GM19043 (cell line): ENCODE results near the gene PPP1R37.
"Not testable (repeated sequence)": the region's sequence is repeated elsewhere in the genome, so short reads cannot be mapped to it uniquely, and the experiment has no call there.

Source experiments
- ATAC-seq: cut with Tn5 transposase; IDR thresholded peaks from one replicate; pipeline ENCODE4 v1.9.1; 2021; ENCODE audit warnings: low read depth; ENCODE audit not compliant: unreplicated experiment

Gene PPP1R37

DNA sequence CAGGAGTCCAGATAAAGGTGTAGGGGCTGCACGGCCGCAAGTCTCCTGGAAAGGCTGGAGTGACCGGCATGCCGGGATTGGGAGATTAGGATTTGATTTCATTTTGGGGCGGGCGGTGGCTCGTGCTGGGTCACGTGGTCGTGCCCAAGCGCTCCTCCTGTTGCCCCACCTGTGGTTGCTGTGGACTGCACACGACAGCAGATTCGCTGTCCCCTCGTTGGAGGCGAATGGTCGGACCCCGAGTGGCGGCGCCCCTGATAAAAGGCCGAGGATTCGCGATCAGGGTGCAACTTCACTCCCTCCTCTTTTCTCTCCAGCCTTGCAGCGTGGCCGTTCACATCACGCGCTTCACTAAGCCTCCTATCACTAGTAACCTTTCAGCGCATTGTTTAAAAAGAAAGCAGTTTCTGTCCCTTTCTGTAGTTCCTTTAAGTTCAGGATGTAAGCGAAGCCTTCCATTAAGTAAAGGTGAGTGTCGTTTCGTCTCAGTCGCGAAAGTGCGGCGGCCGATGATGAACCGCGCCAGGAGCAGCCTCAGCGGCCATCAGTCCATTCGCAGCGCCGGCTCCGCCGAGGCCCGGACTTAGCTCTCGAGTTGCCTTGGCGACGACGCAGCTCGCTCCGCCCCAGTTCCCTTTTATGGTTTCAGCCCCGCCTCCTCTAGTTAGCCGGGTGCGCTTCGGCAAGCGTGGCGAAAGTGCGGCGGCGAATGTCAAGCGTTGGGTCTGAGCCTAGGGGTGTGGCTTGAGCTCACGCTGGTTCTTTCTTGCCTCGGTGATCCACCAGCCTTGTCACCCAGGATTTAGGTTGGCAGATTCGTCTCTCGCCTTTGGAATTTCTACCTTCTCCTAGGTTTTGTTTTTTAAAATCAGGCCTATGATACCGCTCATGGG lies 1.7 kb upstream of the PPP1R37 start:
- peak; percentile 54 for ATAC-seq

GRCh38 chr19:45094137-45094536 lies 1.2 kb downstream of the PPP1R37 start:
- no peak for ATAC-seq

- no peak for ATAC-seq
Observed at GRCh38 chr19:45094707-45095106, 1.7 kb downstream of the PPP1R37 start.

- no peak for ATAC-seq
Observed at GRCh38 chr19:45095496-45096413, 2.8 kb downstream of the PPP1R37 start.

GRCh38 chr19:45096700-45097099 lies 3.7 kb downstream of the PPP1R37 start:
- no peak for ATAC-seq

- no peak for ATAC-seq
Observed at GRCh38 chr19:45097450-45097775, 4.4 kb downstream of the PPP1R37 start.

DNA sequence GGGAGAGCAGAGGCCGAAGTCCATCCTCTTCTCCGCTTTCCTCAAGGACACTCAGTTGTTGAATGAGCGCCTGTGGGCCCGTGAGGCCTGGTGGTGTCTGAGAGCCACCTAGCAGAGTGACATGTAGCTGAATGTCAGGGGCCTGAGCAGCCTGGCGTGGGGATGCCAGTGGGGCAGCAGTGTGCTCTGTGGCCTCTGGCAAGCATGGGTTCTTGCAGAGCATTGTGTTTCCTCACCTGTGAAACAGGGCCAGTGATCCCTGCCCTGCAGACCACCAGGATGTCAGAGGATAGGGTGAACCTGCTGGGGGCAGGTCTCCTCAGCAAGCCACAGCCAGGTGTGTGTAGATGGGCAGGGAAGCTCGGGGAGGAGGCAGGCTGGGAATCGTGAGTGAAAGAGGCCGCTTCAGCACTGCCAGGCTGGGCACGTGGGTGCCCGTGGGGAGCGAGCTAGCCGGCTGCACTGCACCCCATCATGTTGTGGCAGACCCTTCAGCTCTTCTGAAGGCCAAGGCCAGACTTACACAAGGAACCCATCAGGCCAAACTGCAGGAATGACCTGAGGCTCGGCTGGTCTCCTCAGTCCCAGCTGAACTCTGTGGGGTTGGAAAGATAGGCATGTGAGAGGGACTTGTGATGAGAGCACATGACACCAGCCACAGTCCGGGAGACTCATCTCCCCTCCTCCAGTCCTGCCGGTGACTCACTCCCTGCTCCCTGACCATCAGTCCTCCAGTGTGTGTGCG lies 5.0 kb downstream of the PPP1R37 start:
- no peak for ATAC-seq

DNA sequence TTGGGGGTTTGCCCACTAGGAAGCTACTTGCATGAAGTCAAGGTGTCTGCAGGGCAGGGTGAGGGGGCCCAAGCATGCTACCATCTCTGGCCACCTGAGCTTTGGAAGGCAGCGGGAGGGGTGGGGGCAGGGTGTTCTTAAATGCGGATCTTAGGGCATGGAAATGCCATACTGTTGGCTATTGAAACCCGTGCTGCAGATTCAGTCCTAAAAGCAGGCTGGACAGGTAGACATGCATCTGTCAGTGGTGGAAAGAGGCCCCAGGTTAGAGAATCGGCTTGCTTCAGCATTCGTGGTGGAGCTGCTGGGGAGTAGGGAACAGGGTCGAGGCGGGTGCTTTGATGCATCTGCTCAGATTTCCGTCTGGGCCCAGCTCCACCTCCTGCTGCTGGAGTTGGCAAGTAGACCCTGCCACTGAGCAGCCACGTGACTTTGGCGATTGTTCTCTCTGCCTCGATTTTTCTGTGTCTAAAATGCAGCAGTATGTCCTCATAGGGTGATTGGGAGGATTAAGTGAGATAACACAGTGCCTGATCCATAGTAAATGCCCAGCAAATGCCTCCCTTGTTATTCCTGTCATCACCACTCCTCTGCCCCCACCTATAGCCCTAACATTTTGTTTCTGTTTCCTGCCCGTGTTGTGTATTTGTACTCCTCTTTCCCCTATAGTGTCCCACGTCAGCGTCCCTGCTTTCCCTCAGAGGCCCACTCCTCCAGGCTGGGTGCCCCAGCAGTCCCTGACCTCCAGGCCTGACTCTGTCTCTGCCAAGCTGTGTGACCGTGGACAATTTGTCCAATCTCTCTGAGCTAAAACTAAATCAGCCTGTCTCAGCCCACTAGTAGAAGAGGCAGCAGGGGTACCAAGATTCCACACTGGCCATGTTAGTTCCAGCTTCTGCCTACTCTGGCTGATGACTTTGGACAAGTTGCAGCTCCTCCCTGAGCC lies 5.8 kb downstream of the PPP1R37 start:
- no peak for ATAC-seq

DNA sequence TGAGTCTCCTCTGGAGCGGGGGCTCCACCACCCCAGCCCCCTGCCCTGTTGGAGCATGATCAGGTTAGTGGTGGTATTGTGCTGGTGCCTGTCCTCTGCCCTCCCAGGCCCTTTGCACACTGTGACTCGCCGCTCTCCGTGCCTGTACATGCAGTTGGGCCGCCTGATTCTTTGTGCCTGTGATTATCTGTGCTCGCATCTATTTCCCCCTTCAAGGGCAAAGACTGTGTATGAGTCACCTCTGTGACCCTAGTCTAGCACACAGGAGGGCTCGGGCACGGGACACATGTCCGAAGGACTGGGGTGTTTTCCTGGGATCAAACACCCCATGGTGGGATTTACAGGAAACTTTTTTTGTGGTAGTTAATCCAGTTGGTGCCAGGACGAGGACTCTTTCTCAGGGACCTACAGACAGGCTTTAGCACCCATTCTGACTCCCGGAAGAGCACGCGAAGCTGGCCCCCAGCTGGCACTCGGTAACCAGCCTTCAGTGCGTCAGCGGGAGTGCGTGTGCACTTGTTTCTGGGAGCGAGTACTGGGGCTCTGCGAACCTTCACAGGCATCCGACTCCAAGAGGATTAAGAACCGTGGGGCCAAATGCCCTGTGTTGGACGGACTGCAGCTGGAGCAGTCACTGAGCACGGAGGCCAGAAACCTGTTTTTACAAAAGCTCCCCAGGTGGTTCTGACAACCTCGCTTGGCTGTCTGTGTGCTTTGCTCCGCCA lies 6.7 kb downstream of the PPP1R37 start:
- ATAC-seq = no peak

GRCh38 chr19:45100201-45100600 lies 7.2 kb downstream of the PPP1R37 start:
- no peak for ATAC-seq

- no peak for ATAC-seq
Observed at GRCh38 chr19:45100846-45101252, 7.9 kb downstream of the PPP1R37 start.

DNA sequence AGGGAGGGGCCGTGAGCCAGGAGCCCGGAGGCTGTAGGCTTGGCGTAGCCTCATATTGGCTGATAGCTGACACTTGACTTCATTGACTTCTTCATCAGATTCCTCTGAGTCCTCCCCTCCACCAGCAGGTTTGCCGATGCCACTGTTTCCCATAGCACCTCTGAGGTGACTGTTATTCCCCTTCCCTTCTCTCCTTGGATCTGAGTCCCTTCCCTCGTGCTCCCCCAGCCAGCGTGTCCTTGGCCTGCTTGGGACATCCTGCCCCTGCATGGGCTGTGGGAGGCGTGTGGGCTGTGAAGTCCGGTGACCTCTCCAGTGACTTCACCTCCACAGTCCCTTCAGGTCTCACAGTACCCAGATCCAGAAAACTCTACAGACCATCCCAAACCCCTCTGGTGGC lies 8.8 kb downstream of the PPP1R37 start:
- no peak for ATAC-seq

DNA sequence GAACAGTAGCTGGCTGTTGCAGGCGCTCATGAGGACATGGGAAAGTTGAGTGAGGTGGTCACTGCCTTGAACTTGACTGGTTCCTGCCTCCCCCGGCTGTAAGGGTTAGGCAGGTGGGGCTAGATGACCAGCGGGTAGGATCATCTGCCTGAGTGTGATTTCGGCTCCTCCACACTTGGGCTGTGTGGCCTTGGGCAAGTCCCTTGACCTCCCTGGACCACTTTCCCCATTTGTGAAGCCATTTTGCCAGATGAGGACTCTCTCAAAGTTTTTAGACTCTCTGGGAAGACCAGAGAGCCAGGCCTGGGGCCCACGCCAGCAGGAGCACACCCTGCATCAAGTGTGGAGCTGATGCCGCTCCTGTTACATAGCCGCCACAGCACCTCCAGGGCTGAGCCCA lies 9.5 kb downstream of the PPP1R37 start:
- ATAC-seq = no peak

DNA sequence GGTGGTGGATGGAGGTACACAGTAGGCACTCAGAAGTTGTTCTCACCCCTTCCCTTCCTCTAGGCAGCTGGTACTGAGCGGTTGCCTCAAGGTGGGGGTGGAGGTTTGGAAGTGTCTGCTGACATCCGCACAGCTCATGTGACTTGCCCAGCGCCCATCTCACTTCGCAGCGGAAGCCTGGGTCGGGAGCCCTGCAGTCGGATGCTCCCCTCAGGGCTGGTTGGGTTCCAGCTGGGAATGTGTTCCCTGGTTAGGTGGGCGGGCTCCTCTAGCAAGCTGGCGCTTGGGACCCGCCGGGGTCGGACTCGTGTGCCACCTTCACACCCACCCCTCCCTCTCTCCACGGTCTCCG lies 10.2 kb downstream of the PPP1R37 start:
- ATAC-seq = no peak

- ATAC-seq = no peak
Observed at GRCh38 chr19:45103508-45104319, 10.7 kb downstream of the PPP1R37 start.

GRCh38 chr19:45104658-45105349 lies 11.8 kb downstream of the PPP1R37 start:
- ATAC-seq = no peak

DNA sequence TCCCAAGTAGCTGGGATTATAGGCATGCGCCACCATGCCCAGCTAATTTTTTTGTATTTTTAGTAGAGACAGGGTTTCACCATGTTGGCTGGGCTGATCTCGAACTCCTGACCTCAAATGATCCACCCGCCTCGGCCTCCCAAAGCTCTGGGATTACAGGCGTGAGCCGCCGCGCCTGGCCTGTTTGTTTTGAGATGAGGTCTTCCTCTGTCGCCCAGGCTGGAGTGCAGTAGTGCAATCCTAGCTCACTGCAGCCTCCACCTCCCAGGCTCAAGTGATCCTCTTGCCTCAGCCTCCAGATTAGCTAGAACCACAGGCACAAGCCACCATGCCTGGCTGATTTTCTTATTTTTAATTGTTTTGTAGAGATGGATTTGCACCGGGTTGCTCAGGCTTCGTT lies 13.4 kb downstream of the PPP1R37 start:
- ATAC-seq = not testable (repeated sequence)

DNA sequence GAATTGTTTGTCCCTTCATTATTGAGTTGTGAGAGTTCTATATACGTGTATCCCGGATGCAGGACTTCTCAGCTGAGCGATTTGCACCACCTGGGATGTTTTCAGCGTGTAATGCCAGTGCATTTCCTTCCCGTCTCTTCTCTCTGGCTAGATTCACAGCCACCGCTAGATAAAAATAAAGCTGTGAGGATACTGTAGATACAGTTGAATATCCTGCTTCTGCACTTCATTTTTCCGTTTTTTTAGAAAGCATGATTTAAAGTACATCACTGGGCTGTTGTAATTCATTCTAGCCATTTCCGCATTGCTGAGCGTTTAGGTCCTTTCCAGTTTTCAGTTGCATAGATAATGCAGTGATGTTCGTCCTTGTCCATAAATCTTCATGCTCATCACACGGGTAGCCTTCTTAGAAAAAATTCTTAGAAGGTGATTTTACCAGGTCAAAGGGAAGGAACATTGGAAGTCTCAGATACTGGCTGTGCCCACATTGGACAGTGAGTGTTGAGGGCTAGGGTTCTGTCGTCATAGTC lies 14.7 kb downstream of the PPP1R37 start:
- no peak for ATAC-seq
